H1 (cell line): ENCODE data around the gene PLEKHA5. TPM values are rescaled to one million over a fixed set of nuclear protein-coding genes. Genes with fewer than 3 reads are reported as not detected.

Source experiments
- CTCF ChIA-PET: fragments of 300-600 bp; sonication (Branson Sonifier 250); formaldehyde crosslinking; loops from one replicate; lab custom pipeline; 2021; ENCODE audit not compliant: partially characterized antibody; lab: Charles Lee
- POLR2A ChIA-PET: fragments of 300-600 bp; sonication (Branson Sonifier 250); formaldehyde crosslinking; loops from one replicate; lab custom pipeline; 2021; ENCODE audit warnings: inconsistent platforms; ENCODE audit not compliant: partially characterized antibody; lab: Charles Lee
- DNase-seq, 2 experiments: peaks; one replicate each; pipeline versions ENCODE4 v3.0.0 to v3.0.0-alpha.2; 2010 to 2022; ENCODE audit warnings: low spot score in 2 of 2, low read depth in 1 of 2, mixed read lengths in 1 of 2
- FAIRE-seq: peaks from 2 replicates; lab custom pipeline; 2011; peaks lifted over from hg19 to GRCh38; lab: Jason Lieb, UNC
- H2AFZ ChIP-seq: 2 replicates; pipeline ENCODE4 v1.8.1; 2012; ENCODE audit warnings: low read length, inconsistent platforms
- H2AK5ac ChIP-seq: 2 replicates; pipeline ENCODE4 v1.6.1; 2013; ENCODE audit warnings: low read depth, low read length
- H2BK120ac ChIP-seq: replicated peaks from 2 replicates; pipeline ENCODE3; 2013; ENCODE audit warnings: low read depth, low read length, inconsistent platforms
- H2BK12ac ChIP-seq: 2 replicates; pipeline ENCODE4 v1.6.1; 2013; ENCODE audit warnings: low read depth, low read length
- H2BK15ac ChIP-seq: 2 replicates; pipeline ENCODE4 v1.6.1; 2013; ENCODE audit warnings: low read length
- H2BK20ac ChIP-seq: 2 replicates; pipeline ENCODE4 v1.6.1; 2013; ENCODE audit warnings: low read length
- H2BK5ac ChIP-seq: 2 replicates; pipeline ENCODE4 v1.6.1; 2013; ENCODE audit warnings: low read depth, low read length
- H3K14ac ChIP-seq: 2 replicates; pipeline ENCODE4 v1.6.1; 2013; ENCODE audit warnings: inconsistent platforms; ENCODE audit not compliant: insufficient read length
- H3K18ac ChIP-seq: 2 replicates; pipeline ENCODE4 v1.6.1; 2013; ENCODE audit warnings: low read length; ENCODE audit errors: extremely low read depth
- H3K23ac ChIP-seq: 2 replicates; pipeline ENCODE4 v1.6.1; 2013; ENCODE audit warnings: inconsistent platforms; ENCODE audit not compliant: insufficient read length
- H3K23me2 ChIP-seq: 2 replicates; pipeline ENCODE4 v1.6.1; 2013; ENCODE audit warnings: low read depth, low read length
- H3K27ac ChIP-seq: 2 replicates; pipeline ENCODE4 v1.6.1; 2011; ENCODE audit warnings: low read depth, low read length, inconsistent platforms
- H3K27me3 ChIP-seq, 4 experiments: replicated peaks in 1 of 4; 1 replicate in 1 of 4; 2 replicates in 3 of 4; pipeline versions ENCODE4 v1.6.1 to v1.8.1; 2011 to 2013; ENCODE audit warnings: low read length in 3 of 4, mild to moderate bottlenecking in 3 of 4, inconsistent platforms in 2 of 4, mixed read lengths in 2 of 4, moderate library complexity in 1 of 4; ENCODE audit not compliant: control insufficient read depth in 3 of 4, insufficient read depth in 3 of 4; ENCODE audit errors: extremely low read depth in 1 of 4
- H3K36me3 ChIP-seq, 4 experiments: 2 replicates each; pipeline versions ENCODE4 v1.6.1 to v1.8.1; 2011 to 2013; ENCODE audit warnings: mild to moderate bottlenecking in 4 of 4, low read length in 3 of 4, moderate library complexity in 2 of 4, control low read depth in 1 of 4, inconsistent platforms in 1 of 4; ENCODE audit not compliant: insufficient read depth in 4 of 4, control insufficient read depth in 2 of 4
- H3K4ac ChIP-seq: replicated peaks from 2 replicates; pipeline ENCODE3; 2013; ENCODE audit warnings: low read length, low read depth, mixed read lengths, inconsistent platforms; ENCODE audit not compliant: insufficient read length
- H3K4me1 ChIP-seq, 4 experiments: replicated peaks in 1 of 4; 1 replicate in 1 of 4; 2 replicates in 3 of 4; pipeline versions ENCODE4 v1.6.1 to v1.8.1; 2011 to 2013; ENCODE audit warnings: low read length in 3 of 4, inconsistent platforms in 2 of 4, mixed read lengths in 1 of 4; ENCODE audit not compliant: insufficient read depth in 4 of 4, control insufficient read depth in 3 of 4
- H3K4me2 ChIP-seq, 2 experiments: 2 replicates each; pipeline versions ENCODE4 v1.6.1 to v1.8.1; 2011 to 2013; ENCODE audit warnings: low read depth in 2 of 2, low read length in 2 of 2, control low read depth in 1 of 2, inconsistent platforms in 1 of 2, mild to moderate bottlenecking in 1 of 2; ENCODE audit not compliant: insufficient read depth in 1 of 2
- H3K4me3 ChIP-seq, 4 experiments: fragments of 200-600, 300-600 bp in 1 of 4; sonication (generic), shearing (Covaris generic), sonication (Bioruptor Twin) in 1 of 4; 2 replicates each; pipeline versions ENCODE4 v1.5.1 to v1.8.1; 2011 to 2016; ENCODE audit warnings: low read length in 4 of 4, low read depth in 3 of 4, control low read depth in 2 of 4, inconsistent platforms in 2 of 4, mild to moderate bottlenecking in 2 of 4, mixed read lengths in 1 of 4, moderate library complexity in 1 of 4; ENCODE audit not compliant: insufficient read depth in 2 of 4; ENCODE audit errors: extremely low read depth in 1 of 4
- H3K56ac ChIP-seq: replicated peaks from 2 replicates; pipeline ENCODE3; 2013; ENCODE audit warnings: low read depth, mild to moderate bottlenecking, mixed read lengths, low read length, inconsistent platforms; ENCODE audit not compliant: insufficient read length
- H3K79me1 ChIP-seq: 2 replicates; pipeline ENCODE4 v1.6.1; 2013; ENCODE audit warnings: low read depth, low read length, control low read depth
- H3K79me2 ChIP-seq, 2 experiments: 2 replicates each; pipeline versions ENCODE4 v1.6.1 to v1.8.1; 2012 to 2013; ENCODE audit warnings: low read length in 2 of 2, mild to moderate bottlenecking in 2 of 2, inconsistent platforms in 1 of 2; ENCODE audit not compliant: insufficient read depth in 2 of 2, control insufficient read depth in 1 of 2
- H3K9ac ChIP-seq, 4 experiments: replicated peaks in 1 of 4; 1 replicate in 1 of 4; 2 replicates in 3 of 4; pipeline versions ENCODE4 v1.6.1 to v1.8.1; 2011 to 2013; ENCODE audit warnings: low read depth in 3 of 4, low read length in 3 of 4, control low read depth in 2 of 4, mild to moderate bottlenecking in 2 of 4, moderate library complexity in 2 of 4, inconsistent platforms in 1 of 4; ENCODE audit errors: extremely low read depth in 1 of 4
- H3K9me3 ChIP-seq, 2 experiments: 2 replicates each; pipeline versions ENCODE4 v1.6.1 to v1.8.1; 2012 to 2013; ENCODE audit warnings: mild to moderate bottlenecking in 2 of 2, moderate library complexity in 2 of 2, control low read depth in 1 of 2, inconsistent platforms in 1 of 2, low read depth in 1 of 2, low read length in 1 of 2, mixed read lengths in 1 of 2; ENCODE audit not compliant: insufficient read depth in 2 of 2
- H4K20me1 ChIP-seq, 2 experiments: replicated peaks in 1 of 2; 2 replicates each; pipeline versions ENCODE3 to v1.8.1; 2011 to 2013; ENCODE audit warnings: inconsistent platforms in 2 of 2, low read length in 2 of 2, mild to moderate bottlenecking in 1 of 2; ENCODE audit not compliant: insufficient read depth in 2 of 2, control insufficient read depth in 1 of 2
- H4K5ac ChIP-seq: 2 replicates; pipeline ENCODE4 v1.6.1; 2013; ENCODE audit warnings: low read length, low read depth, mixed read lengths, inconsistent platforms; ENCODE audit not compliant: insufficient read length
- H4K8ac ChIP-seq: 2 replicates; pipeline ENCODE4 v1.8.0; 2013; ENCODE audit warnings: mild to moderate bottlenecking, moderate library complexity, low read length, inconsistent platforms; ENCODE audit not compliant: insufficient read depth; ENCODE audit errors: extremely low read depth
- H4K91ac ChIP-seq: replicated peaks from 2 replicates; pipeline ENCODE3; 2013; ENCODE audit warnings: low read length, mixed read lengths, inconsistent platforms; ENCODE audit not compliant: insufficient read length
- ASH2L ChIP-seq: fragments of 200-600, 300-600 bp; sonication (generic); IDR thresholded peaks from one replicate; pipeline ENCODE4 v1.7.1; 2017; ENCODE audit warnings: low read length
- KDM4A ChIP-seq: IDR thresholded peaks from one replicate; pipeline ENCODE4 v1.7.1; 2012; ENCODE audit warnings: low read depth, mild to moderate bottlenecking, moderate library complexity, low read length, inconsistent platforms; ENCODE audit not compliant: severe bottlenecking
- SIX5 ChIP-seq: IDR thresholded peaks from 2 replicates; pipeline ENCODE4 v1.6.1; 2011; ENCODE audit warnings: mild to moderate bottlenecking, low read depth, low read length
- WGBS, 2 experiments: shearing (Covaris generic) in 1 of 2; methylation state at CpG; one replicate each; pipeline versions ENCODE4 v1.1.6 to v1.1.7; 2013 to 2015; ENCODE audit warnings: low lambda C conversion rate in 2 of 2, mixed read lengths in 2 of 2, inconsistent platforms in 1 of 2, low coverage in 1 of 2, missing lambda C conversion rate in 1 of 2; ENCODE audit not compliant: insufficient replicate concordance in 2 of 2, insufficient coverage in 1 of 2, insufficient read length in 1 of 2; ENCODE audit errors: extremely low coverage in 1 of 2, missing lambda C conversion rate in 1 of 2; 5-methylcytosine and 5-hydroxymethylcytosine counted together
- polyA plus RNA-seq, 7 experiments: library from polyadenylated mRNA; depleted of rRNA in 3 of 7; stranded (reverse) in 5 of 7; unstranded in 2 of 7; fragments of >200 nt in 5 of 7; fragments of 200-250 nt in 2 of 7; gene quantifications; 1 replicate in 5 of 7; 2 replicates in 1 of 7; 4 replicates in 1 of 7; pipeline versions ENCODE4 v1.2.1 to v1.2.3, GENCODE V29; 2011 to 2013; ENCODE audit warnings: missing spikeins in 2 of 7, mixed read lengths in 2 of 7
- total RNA-seq: library from RNA; stranded (reverse); fragmentation: NEBNext Ultra II Directional; extraction: Animal tissue kit (Norgen Biotek cat#: 25700); gene quantifications from 2 replicates; pipeline ENCODE4 v1.2.1, GENCODE V29; 2021

Gene PLEKHA5
- total and polyA plus RNA-seq, 2 of the 8 experiments (the other 6 are each of a cell fraction or from before 2014, with no cell fraction given): 17.2 to 66.1 TPM

- no peak overlapping the region for H4K8ac ChIP-seq
- H2BK15ac ChIP-seq: no peak overlapping the region
- no peak overlapping the region for H3K14ac ChIP-seq
- H3K79me2 ChIP-seq: no peaks in the 10 kb centered on the region
- no peak for FAIRE-seq
- no peaks in the 10 kb centered on the region for H3K4me1 ChIP-seq
- no peak overlapping the region for H3K9ac ChIP-seq
- no peak overlapping the region for H3K4me3 ChIP-seq
- no peaks in the 10 kb centered on the region for H3K23me2 ChIP-seq
- no peak overlapping the region for H3K18ac ChIP-seq
- H3K9me3 ChIP-seq: no peaks in the 10 kb centered on the region
- no peaks in the 10 kb centered on the region for H3K27me3 ChIP-seq
- H3K36me3 ChIP-seq: peaks cover 2 to 43% (median 21%) of the 10 kb centered on the region in 4 experiments
- no peak overlapping the region for H2BK20ac ChIP-seq
- H3K23ac ChIP-seq: no peak overlapping the region
- no peaks in the 10 kb centered on the region for H4K20me1 ChIP-seq
- no peak for TF ChIP-seq SIX5
- TF ChIP-seq KDM4A: no peak
- TF ChIP-seq ASH2L: no peak
- CTCF ChIA-PET: interaction anchor here (0.9 to 1.2 kb wide), 3 partner anchors 8 to 104 kb away, joined by 3 read pairs; no protein-coding TSS in a partner anchor
- no peak overlapping the region for H2BK120ac ChIP-seq
- H3K79me1 ChIP-seq: no peaks in the 10 kb centered on the region
- H2AFZ ChIP-seq: no peak overlapping the region
- no peak overlapping the region for H2AK5ac ChIP-seq
- no peak overlapping the region for H4K91ac ChIP-seq
- no peak overlapping the region for H2BK12ac ChIP-seq
- POLR2A ChIA-PET: no interaction called here
- no peak overlapping the region for H3K4ac ChIP-seq
- H3K27ac ChIP-seq: no peak overlapping the region
- no peak overlapping the region for H2BK5ac ChIP-seq
- H3K4me2 ChIP-seq: no peak overlapping the region
- no peak overlapping the region for H3K56ac ChIP-seq
- no peak overlapping the region for H4K5ac ChIP-seq
- DNase-seq: no peak
- 84% methylated on average over 2 of the region's 2 CpGs; no CpG with 5 or more reads in 1 of the 2 experiments for WGBS, 2 experiments
Measured at GRCh38 chr12:19278407-19278806, 148.9 kb downstream of the PLEKHA5 start.
